ENCODE measurements around the gene CRYBG3.

Gene CRYBG3

GRCh38 chr3:97934980-97935695 lies 113.3 kb downstream of the CRYBG3 start:
- Mint-ChIP-seq H3K27me3 (no peaks in the 10 kb centered on the region), H3K27ac (no peak overlapping the region), H3K4me1 (ENCODE audit: low read depth) (peaks cover 23% of the 10 kb centered on the region), H3K36me3 (ENCODE audit: low read depth) (peaks cover 51% of the 10 kb centered on the region), H3K4me3 (no peak overlapping the region), H3K9me3 (no peaks in the 10 kb centered on the region)
- no peak for DNase-seq

- no peaks in the 10 kb centered on the region for H3K27me3 Mint-ChIP-seq
- H3K9me3 Mint-ChIP-seq: no peaks in the 10 kb centered on the region
- no peak overlapping the region for H3K27ac Mint-ChIP-seq
- no peak for DNase-seq
- H3K4me3 Mint-ChIP-seq: no peak overlapping the region
- peaks cover 55% of the 10 kb centered on the region for H3K36me3 Mint-ChIP-seq (ENCODE audit: low read depth)
- peaks cover 23% of the 10 kb centered on the region for H3K4me1 Mint-ChIP-seq (ENCODE audit: low read depth)
These were observed 114.0 kb downstream of the CRYBG3 start for GRCh38 chr3:97935842-97936241.

- no peak for DNase-seq
- H3K27ac Mint-ChIP-seq: no peak overlapping the region
- peaks cover 28% of the 10 kb centered on the region for H3K4me1 Mint-ChIP-seq (ENCODE audit: low read depth)
- no peaks in the 10 kb centered on the region for H3K27me3 Mint-ChIP-seq
- no peak overlapping the region for H3K4me3 Mint-ChIP-seq
- H3K36me3 Mint-ChIP-seq (ENCODE audit: low read depth): peaks cover 62% of the 10 kb centered on the region
- no peaks in the 10 kb centered on the region for H3K9me3 Mint-ChIP-seq
These were observed 115.4 kb downstream of the CRYBG3 start for GRCh38 chr3:97937205-97937604.

GRCh38 chr3:97938444-97938843 lies 116.6 kb downstream of the CRYBG3 start:
- H3K4me3 Mint-ChIP-seq: no peak overlapping the region
- H3K9me3 Mint-ChIP-seq: no peaks in the 10 kb centered on the region
- no peak for DNase-seq
- H3K27me3 Mint-ChIP-seq: no peaks in the 10 kb centered on the region
- H3K4me1 Mint-ChIP-seq (ENCODE audit: low read depth): peaks cover 39% of the 10 kb centered on the region
- no peak overlapping the region for H3K27ac Mint-ChIP-seq
- peaks cover 74% of the 10 kb centered on the region for H3K36me3 Mint-ChIP-seq (ENCODE audit: low read depth)

GRCh38 chr3:97939401-97939800 lies 117.6 kb downstream of the CRYBG3 start:
- no peak for DNase-seq
- Mint-ChIP-seq H3K27ac (no peak overlapping the region), H3K4me1 (ENCODE audit: low read depth) (peaks cover 41% of the 10 kb centered on the region), H3K36me3 (ENCODE audit: low read depth) (peaks cover 81% of the 10 kb centered on the region), H3K4me3 (no peak overlapping the region), H3K9me3 (no peaks in the 10 kb centered on the region), H3K27me3 (no peaks in the 10 kb centered on the region)

GRCh38 chr3:97940034-97940433 lies 118.2 kb downstream of the CRYBG3 start:
- Mint-ChIP-seq H3K27me3 (no peaks in the 10 kb centered on the region), H3K27ac (no peak overlapping the region), H3K9me3 (no peaks in the 10 kb centered on the region), H3K4me1 (ENCODE audit: low read depth) (peaks cover 37% of the 10 kb centered on the region), H3K4me3 (no peak overlapping the region), H3K36me3 (ENCODE audit: low read depth) (peaks cover 85% of the 10 kb centered on the region)
- no peak for DNase-seq

- Mint-ChIP-seq H3K27ac (peak overlapping the region; percentile 84), H3K4me1 (ENCODE audit: low read depth) (peaks cover 19% of the 10 kb centered on the region), H3K9me3 (no peaks in the 10 kb centered on the region)
These were observed 121.2 kb downstream of the CRYBG3 start for GRCh38 chr3:97942801-97943546.

GRCh38 chr3:97948351-97949109 lies 126.7 kb downstream of the CRYBG3 start:
- Mint-ChIP-seq H3K9me3 (no peaks in the 10 kb centered on the region), H3K27me3 (no peaks in the 10 kb centered on the region), H3K4me1 (ENCODE audit: low read depth) (peaks cover under 1% of the 10 kb centered on the region), H3K27ac (no peak overlapping the region), H3K4me3 (no peak overlapping the region), H3K36me3 (ENCODE audit: low read depth) (peaks cover 99% of the 10 kb centered on the region)
- DNase-seq: no peak

More at GRCh38 chr3:97942801-97943546, 121.2 kb downstream of the CRYBG3 start:
- H3K27me3 Mint-ChIP-seq: no peaks in the 10 kb centered on the region
- DNase-seq: no peak
- peaks cover 87% of the 10 kb centered on the region for H3K36me3 Mint-ChIP-seq (ENCODE audit: low read depth)
- H3K4me3 Mint-ChIP-seq: no peak overlapping the region

GRCh38 chr3:97949110-97949485 lies 127.3 kb downstream of the CRYBG3 start:
- peaks cover 98% of the 10 kb centered on the region for H3K36me3 Mint-ChIP-seq (ENCODE audit: low read depth)
- no peak overlapping the region for H3K27ac Mint-ChIP-seq
- no peak for DNase-seq
- no peak overlapping the region for H3K4me3 Mint-ChIP-seq
- no peaks in the 10 kb centered on the region for H3K9me3 Mint-ChIP-seq
- no peaks in the 10 kb centered on the region for H3K4me1 Mint-ChIP-seq (ENCODE audit: low read depth)
- no peaks in the 10 kb centered on the region for H3K27me3 Mint-ChIP-seq

- H3K27ac Mint-ChIP-seq: no peak overlapping the region
- peaks cover 98% of the 10 kb centered on the region for H3K36me3 Mint-ChIP-seq (ENCODE audit: low read depth)
- no peaks in the 10 kb centered on the region for H3K27me3 Mint-ChIP-seq
These were observed 127.9 kb downstream of the CRYBG3 start for GRCh38 chr3:97949743-97950142.

GRCh38 chr3:97950360-97950759 lies 128.5 kb downstream of the CRYBG3 start:
- H3K4me3 Mint-ChIP-seq: no peak overlapping the region
- no peaks in the 10 kb centered on the region for H3K9me3 Mint-ChIP-seq
- no peak overlapping the region for H3K27ac Mint-ChIP-seq
- peaks cover 98% of the 10 kb centered on the region for H3K36me3 Mint-ChIP-seq (ENCODE audit: low read depth)
- no peaks in the 10 kb centered on the region for H3K4me1 Mint-ChIP-seq (ENCODE audit: low read depth)
- no peak for DNase-seq
- no peaks in the 10 kb centered on the region for H3K27me3 Mint-ChIP-seq

More at GRCh38 chr3:97949743-97950142, 127.9 kb downstream of the CRYBG3 start:
- Mint-ChIP-seq H3K4me1 (ENCODE audit: low read depth) (no peaks in the 10 kb centered on the region), H3K4me3 (no peak overlapping the region), H3K9me3 (no peaks in the 10 kb centered on the region)
- no peak for DNase-seq

- DNase-seq: no peak
These were observed 130.5 kb downstream of the CRYBG3 start for GRCh38 chr3:97952280-97952679.

GRCh38 chr3:97952872-97953271 lies 131.1 kb downstream of the CRYBG3 start:
- Mint-ChIP-seq H3K9me3 (no peaks in the 10 kb centered on the region), H3K4me3 (no peak overlapping the region), H3K27ac (no peak overlapping the region), H3K27me3 (no peaks in the 10 kb centered on the region), H3K36me3 (ENCODE audit: low read depth) (peaks cover 96% of the 10 kb centered on the region), H3K4me1 (ENCODE audit: low read depth) (no peaks in the 10 kb centered on the region)
- no peak for DNase-seq

More at GRCh38 chr3:97952280-97952679, 130.5 kb downstream of the CRYBG3 start:
- peaks cover 96% of the 10 kb centered on the region for H3K36me3 Mint-ChIP-seq (ENCODE audit: low read depth)
- H3K9me3 Mint-ChIP-seq: no peaks in the 10 kb centered on the region
- no peaks in the 10 kb centered on the region for H3K27me3 Mint-ChIP-seq
- H3K27ac Mint-ChIP-seq: no peak overlapping the region
- no peaks in the 10 kb centered on the region for H3K4me1 Mint-ChIP-seq (ENCODE audit: low read depth)
- H3K4me3 Mint-ChIP-seq: no peak overlapping the region

- Mint-ChIP-seq H3K9me3 (no peaks in the 10 kb centered on the region), H3K4me3 (no peak overlapping the region), H3K27me3 (no peaks in the 10 kb centered on the region), H3K4me1 (ENCODE audit: low read depth) (no peaks in the 10 kb centered on the region), H3K27ac (no peak overlapping the region), H3K36me3 (ENCODE audit: low read depth) (peaks cover 96% of the 10 kb centered on the region)
- DNase-seq: no peak
These were observed 132.5 kb downstream of the CRYBG3 start for GRCh38 chr3:97954228-97954827.
